ENCODE results near the gene NFATC1. TPM values are rescaled to one million over a fixed set of nuclear protein-coding genes. Genes with fewer than 3 reads are reported as not detected.

NFATC1 gene
- total and polyA plus RNA-seq, 2 experiments from 2014 or later, result 4.2 to 11.3 TPM

DNA sequence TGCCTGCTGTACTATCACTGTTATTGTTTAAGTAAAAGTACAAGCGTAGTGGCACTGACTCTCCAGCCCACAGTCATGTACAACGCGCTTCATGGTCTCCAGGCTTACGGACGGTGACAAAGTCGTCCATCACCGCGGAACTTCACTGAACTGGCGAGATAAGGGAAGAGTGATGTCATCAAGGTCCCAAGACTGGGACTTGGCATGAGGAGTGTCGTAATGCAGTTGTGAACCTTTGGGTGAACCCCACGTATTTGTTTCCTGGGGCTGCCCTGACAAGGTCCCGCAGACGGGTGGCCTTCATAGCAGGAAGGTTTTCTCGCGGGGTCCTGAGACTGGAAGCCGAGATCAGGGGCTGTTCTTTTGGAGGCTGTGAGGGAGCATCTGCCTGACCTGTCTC, 17.3 kb downstream of the NFATC1 start:
- Histone ChIP-seq H3K4me3 (no peak overlapping the region), H4K20me1 (ENCODE audit: insufficient read depth, poor library complexity, severe bottlenecking) (no peaks in the 10 kb centered on the region), H3K36me3 (replicated peaks; ENCODE audit: insufficient read depth, low read depth) (no peaks in the 10 kb centered on the region), H3K4me2 (no peak overlapping the region), H3K9me3 (ENCODE audit: low read depth) (no peaks in the 10 kb centered on the region), H3K79me2 (no peaks in the 10 kb centered on the region), H3K4me1 (ENCODE audit: insufficient read depth) (no peaks in the 10 kb centered on the region), H3K27me3 (no peaks in the 10 kb centered on the region), H3K27ac (no peak overlapping the region), H2AFZ (no peak overlapping the region), H3K9me2 (replicated peaks; ENCODE audit: insufficient read depth) (no peaks in the 10 kb centered on the region)
- TF ChIP-seq EZH2phosphoT487 (IDR thresholded peaks at IDR 0.05; ENCODE audit: low read depth, severe bottlenecking, unreplicated experiment), result no peak
- TF ChIP-seq, protein P1, sequence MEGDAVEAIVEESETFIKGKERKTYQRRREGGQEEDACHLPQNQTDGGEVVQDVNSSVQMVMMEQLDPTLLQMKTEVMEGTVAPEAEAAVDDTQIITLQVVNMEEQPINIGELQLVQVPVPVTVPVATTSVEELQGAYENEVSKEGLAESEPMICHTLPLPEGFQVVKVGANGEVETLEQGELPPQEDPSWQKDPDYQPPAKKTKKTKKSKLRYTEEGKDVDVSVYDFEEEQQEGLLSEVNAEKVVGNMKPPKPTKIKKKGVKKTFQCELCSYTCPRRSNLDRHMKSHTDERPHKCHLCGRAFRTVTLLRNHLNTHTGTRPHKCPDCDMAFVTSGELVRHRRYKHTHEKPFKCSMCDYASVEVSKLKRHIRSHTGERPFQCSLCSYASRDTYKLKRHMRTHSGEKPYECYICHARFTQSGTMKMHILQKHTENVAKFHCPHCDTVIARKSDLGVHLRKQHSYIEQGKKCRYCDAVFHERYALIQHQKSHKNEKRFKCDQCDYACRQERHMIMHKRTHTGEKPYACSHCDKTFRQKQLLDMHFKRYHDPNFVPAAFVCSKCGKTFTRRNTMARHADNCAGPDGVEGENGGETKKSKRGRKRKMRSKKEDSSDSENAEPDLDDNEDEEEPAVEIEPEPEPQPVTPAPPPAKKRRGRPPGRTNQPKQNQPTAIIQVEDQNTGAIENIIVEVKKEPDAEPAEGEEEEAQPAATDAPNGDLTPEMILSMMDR (IDR thresholded peaks at IDR 0.05; ENCODE audit: poor library complexity), result no peak
- no peak for TF ChIP-seq EZH2 (IDR thresholded peaks at IDR 0.05; ENCODE audit: borderline replicate concordance)
- DNase-seq (ENCODE audit: low spot score), result no peak
- WGBS (ENCODE audit: low lambda C conversion rate, missing lambda C conversion rate), result 92% methylated on average over 16 of the region's 16 CpGs

DNA sequence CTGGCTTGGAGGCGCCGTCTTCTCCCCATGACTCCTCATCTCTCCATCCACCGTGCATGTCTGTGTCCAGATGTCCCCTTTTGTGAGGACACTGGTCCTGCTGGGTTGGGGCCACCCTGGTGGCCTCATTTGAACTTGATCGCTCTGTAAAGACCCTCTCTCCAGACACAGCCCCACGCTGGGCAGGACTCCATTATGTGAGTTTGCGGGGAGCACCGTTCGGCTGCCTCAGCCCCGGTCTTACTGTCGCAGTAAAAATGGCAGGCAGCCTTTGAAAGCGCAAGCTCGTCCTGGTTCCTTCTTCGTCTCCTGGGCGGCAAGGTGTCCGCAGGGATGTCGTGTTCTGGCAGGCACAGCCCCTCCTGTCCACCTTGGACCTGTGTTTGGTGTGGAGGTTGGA, 17.7 kb downstream of the NFATC1 start:
- Histone ChIP-seq H3K9me2 (replicated peaks; ENCODE audit: insufficient read depth) (no peaks in the 10 kb centered on the region), H2AFZ (no peak overlapping the region), H4K20me1 (ENCODE audit: insufficient read depth, poor library complexity, severe bottlenecking) (no peaks in the 10 kb centered on the region), H3K36me3 (replicated peaks; ENCODE audit: insufficient read depth, low read depth) (no peaks in the 10 kb centered on the region), H3K27me3 (no peaks in the 10 kb centered on the region), H3K9me3 (ENCODE audit: low read depth) (no peaks in the 10 kb centered on the region), H3K4me3 (no peak overlapping the region), H3K79me2 (no peaks in the 10 kb centered on the region), H3K4me1 (ENCODE audit: insufficient read depth) (no peaks in the 10 kb centered on the region), H3K4me2 (no peak overlapping the region), H3K27ac (no peak overlapping the region)
- no peak for DNase-seq (ENCODE audit: low spot score)
- TF ChIP-seq EZH2 (IDR thresholded peaks at IDR 0.05; ENCODE audit: borderline replicate concordance) (no peak), EZH2phosphoT487 (IDR thresholded peaks at IDR 0.05; ENCODE audit: low read depth, severe bottlenecking, unreplicated experiment) (no peak)
- TF ChIP-seq, protein P1 (IDR thresholded peaks at IDR 0.05; ENCODE audit: poor library complexity), result no peak
- WGBS (ENCODE audit: low lambda C conversion rate, missing lambda C conversion rate), result 96% methylated on average over 16 of the region's 16 CpGs

DNA sequence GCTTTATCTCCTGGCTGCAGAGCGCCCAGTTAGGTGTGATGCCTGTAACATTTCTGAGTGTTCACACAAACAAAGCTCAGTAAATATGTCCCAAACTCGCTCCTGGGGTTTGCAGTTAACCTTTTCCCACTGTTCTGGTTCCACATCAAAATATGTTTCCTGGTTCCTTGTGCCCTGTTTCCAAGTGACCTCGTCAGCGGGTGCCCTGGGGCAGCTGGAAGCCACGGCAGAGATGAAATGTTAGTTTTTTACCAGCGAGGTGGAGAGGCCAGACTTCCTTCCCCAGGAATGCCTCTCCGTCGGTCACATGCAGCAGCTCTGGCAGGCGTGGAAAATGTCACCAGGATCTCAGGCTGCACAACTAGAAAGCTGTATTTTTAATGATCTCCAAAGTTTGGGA, 18.2 kb downstream of the NFATC1 start:
- Histone ChIP-seq H4K20me1 (ENCODE audit: insufficient read depth, poor library complexity, severe bottlenecking) (no peaks in the 10 kb centered on the region), H3K4me1 (ENCODE audit: insufficient read depth) (no peaks in the 10 kb centered on the region), H3K4me3 (no peak overlapping the region), H2AFZ (no peak overlapping the region), H3K4me2 (no peak overlapping the region), H3K9me3 (ENCODE audit: low read depth) (no peaks in the 10 kb centered on the region), H3K79me2 (no peaks in the 10 kb centered on the region), H3K9me2 (replicated peaks; ENCODE audit: insufficient read depth) (no peaks in the 10 kb centered on the region), H3K27ac (no peak overlapping the region), H3K27me3 (no peaks in the 10 kb centered on the region), H3K36me3 (replicated peaks; ENCODE audit: insufficient read depth, low read depth) (no peaks in the 10 kb centered on the region)
- DNase-seq (ENCODE audit: low spot score), result no peak
- no peak for TF ChIP-seq EZH2phosphoT487 (IDR thresholded peaks at IDR 0.05; ENCODE audit: low read depth, severe bottlenecking, unreplicated experiment)
- TF ChIP-seq, protein P1 (IDR thresholded peaks at IDR 0.05; ENCODE audit: poor library complexity), result no peak
- no peak for TF ChIP-seq EZH2 (IDR thresholded peaks at IDR 0.05; ENCODE audit: borderline replicate concordance)
- 84% methylated on average over 9 of the region's 9 CpGs for WGBS (ENCODE audit: low lambda C conversion rate, missing lambda C conversion rate)
